ENCODE data around the gene MNDA.

The MNDA gene

GRCh38 chr1:158833264-158833663 is 2.1 kb downstream of the MNDA start:
- Histone ChIP-seq H3K23ac (ENCODE audit: low read depth, low read length, poor library complexity) (no peak overlapping the region), H3K4me1 (ENCODE audit: control insufficient read depth in 2 of 2, insufficient read depth in 1 of 2, low read depth in 1 of 2, low read length in 2 of 2) (no peaks in the 10 kb centered on the region), H3K18ac (ENCODE audit: low read length) (no peak overlapping the region), H4K8ac (ENCODE audit: low read depth, low read length) (no peak overlapping the region), H3K36me3 (replicated peaks in 1 of 2; ENCODE audit: control insufficient read depth in 2 of 2, insufficient read depth in 2 of 2, low read length in 2 of 2) (no peaks in the 10 kb centered on the region), H3K27me3 (ENCODE audit: control insufficient read depth in 3 of 3, insufficient read depth in 3 of 3, low read depth in 1 of 3, low read length in 3 of 3) (no peaks in the 10 kb centered on the region), H2AK5ac (ENCODE audit: low read depth, low read length) (no peak overlapping the region), H3K4ac (ENCODE audit: low read length) (no peak overlapping the region), H2BK120ac (ENCODE audit: low read depth, low read length) (no peak overlapping the region), H4K91ac (ENCODE audit: low read depth, low read length, poor library complexity) (no peak overlapping the region), H2BK12ac (ENCODE audit: low read length) (no peak overlapping the region), H3K14ac (ENCODE audit: low read length) (no peak overlapping the region), H3K27ac (replicated peaks; ENCODE audit: low read length) (no peak overlapping the region), H2BK5ac (ENCODE audit: low read length) (no peak overlapping the region), H3K4me3 (ENCODE audit: low read length in 2 of 2) (no peak overlapping the region), H2AFZ (ENCODE audit: low read length) (no peak overlapping the region), H3K79me1 (ENCODE audit: low read depth, low read length) (no peaks in the 10 kb centered on the region), H3K9ac (ENCODE audit: low read depth, low read length, poor library complexity) (no peak overlapping the region), H3K9me3 (replicated peaks in 1 of 2; ENCODE audit: control insufficient read depth in 2 of 2, insufficient read depth in 1 of 2, low read depth in 1 of 2, low read length in 2 of 2) (peaks cover 0 to 2% of the 10 kb centered on the region in 2 donors), H3K4me2 (ENCODE audit: insufficient read depth, low read length, poor library complexity, severe bottlenecking) (no peak overlapping the region), H2BK15ac (ENCODE audit: low read length) (no peak overlapping the region)
- DNase-seq (ENCODE audit: low spot score), result no peak
- WGBS, 2 donors (ENCODE audit: extremely low coverage in 2 of 2, insufficient read length in 2 of 2, insufficient replicate concordance in 1 of 2), result 100% methylated on average over 1 of the region's 3 CpGs; no CpG with 5 or more reads in 1 of the 2 donors

- H2BK120ac ChIP-seq (ENCODE audit: low read depth, low read length), result no peak overlapping the region
- no peaks in the 10 kb centered on the region for H3K27me3 ChIP-seq (ENCODE audit: control insufficient read depth in 3 of 3, insufficient read depth in 3 of 3, low read depth in 1 of 3, low read length in 3 of 3)
- H4K91ac ChIP-seq (ENCODE audit: low read depth, low read length, poor library complexity), result no peak overlapping the region
- no peak overlapping the region for H3K27ac ChIP-seq (replicated peaks; ENCODE audit: low read length)
- WGBS, 2 donors (ENCODE audit: extremely low coverage in 2 of 2, insufficient read length in 2 of 2, insufficient replicate concordance in 1 of 2), result no CpG with 5 or more reads among the region's 4 CpGs
- H3K79me1 ChIP-seq (ENCODE audit: low read depth, low read length), result no peaks in the 10 kb centered on the region
- H3K9ac ChIP-seq (ENCODE audit: low read depth, low read length, poor library complexity), result no peak overlapping the region
- peaks cover 0 to 4% of the 10 kb centered on the region in 2 donors for H3K9me3 ChIP-seq (replicated peaks in 1 of 2; ENCODE audit: control insufficient read depth in 2 of 2, insufficient read depth in 1 of 2, low read depth in 1 of 2, low read length in 2 of 2)
- H4K8ac ChIP-seq (ENCODE audit: low read depth, low read length), result no peak overlapping the region
- no peak overlapping the region for H2BK12ac ChIP-seq (ENCODE audit: low read length)
- H3K18ac ChIP-seq (ENCODE audit: low read length), result no peak overlapping the region
- H3K23ac ChIP-seq (ENCODE audit: low read depth, low read length, poor library complexity), result no peak overlapping the region
- no peaks in the 10 kb centered on the region for H3K4me1 ChIP-seq (ENCODE audit: control insufficient read depth in 2 of 2, insufficient read depth in 1 of 2, low read depth in 1 of 2, low read length in 2 of 2)
- H3K4me2 ChIP-seq (ENCODE audit: insufficient read depth, low read length, poor library complexity, severe bottlenecking), result no peak overlapping the region
- H3K4ac ChIP-seq (ENCODE audit: low read length), result no peak overlapping the region
- no peak overlapping the region for H2BK15ac ChIP-seq (ENCODE audit: low read length)
- no peak overlapping the region for H2AK5ac ChIP-seq (ENCODE audit: low read depth, low read length)
- no peaks in the 10 kb centered on the region for H3K36me3 ChIP-seq (replicated peaks in 1 of 2; ENCODE audit: control insufficient read depth in 2 of 2, insufficient read depth in 2 of 2, low read length in 2 of 2)
- no peak overlapping the region for H3K14ac ChIP-seq (ENCODE audit: low read length)
- no peak overlapping the region for H3K4me3 ChIP-seq (ENCODE audit: low read length in 2 of 2)
- no peak overlapping the region for H2AFZ ChIP-seq (ENCODE audit: low read length)
- no peak overlapping the region for H2BK5ac ChIP-seq (ENCODE audit: low read length)
- no peak for DNase-seq (ENCODE audit: low spot score)
Measured at GRCh38 chr1:158836038-158836437, 4.9 kb downstream of the MNDA start.

- Histone ChIP-seq H3K79me1 (ENCODE audit: low read depth, low read length) (no peaks in the 10 kb centered on the region), H2AK5ac (ENCODE audit: low read depth, low read length) (no peak overlapping the region), H2BK120ac (ENCODE audit: low read depth, low read length) (no peak overlapping the region), H2BK15ac (ENCODE audit: low read length) (no peak overlapping the region), H3K23ac (ENCODE audit: low read depth, low read length, poor library complexity) (no peak overlapping the region), H3K9ac (ENCODE audit: low read depth, low read length, poor library complexity) (no peak overlapping the region), H3K18ac (ENCODE audit: low read length) (no peak overlapping the region), H3K9me3 (replicated peaks in 1 of 2; ENCODE audit: control insufficient read depth in 2 of 2, insufficient read depth in 1 of 2, low read depth in 1 of 2, low read length in 2 of 2) (peaks cover 0 to 4% of the 10 kb centered on the region in 2 donors), H3K4me3 (ENCODE audit: low read length in 2 of 2) (no peak overlapping the region), H3K4me2 (ENCODE audit: insufficient read depth, low read length, poor library complexity, severe bottlenecking) (no peak overlapping the region), H3K27me3 (ENCODE audit: control insufficient read depth in 3 of 3, insufficient read depth in 3 of 3, low read depth in 1 of 3, low read length in 3 of 3) (no peaks in the 10 kb centered on the region), H4K8ac (ENCODE audit: low read depth, low read length) (no peak overlapping the region), H3K4ac (ENCODE audit: low read length) (no peak overlapping the region), H3K36me3 (replicated peaks in 1 of 2; ENCODE audit: control insufficient read depth in 2 of 2, insufficient read depth in 2 of 2, low read length in 2 of 2) (no peaks in the 10 kb centered on the region), H2BK12ac (ENCODE audit: low read length) (no peak overlapping the region), H3K27ac (replicated peaks; ENCODE audit: low read length) (no peak overlapping the region), H2BK5ac (ENCODE audit: low read length) (no peak overlapping the region), H4K91ac (ENCODE audit: low read depth, low read length, poor library complexity) (no peak overlapping the region), H3K4me1 (ENCODE audit: control insufficient read depth in 2 of 2, insufficient read depth in 1 of 2, low read depth in 1 of 2, low read length in 2 of 2) (no peaks in the 10 kb centered on the region), H3K14ac (ENCODE audit: low read length) (no peak overlapping the region), H2AFZ (ENCODE audit: low read length) (no peak overlapping the region)
- no peak for DNase-seq (ENCODE audit: low spot score)
Measured at GRCh38 chr1:158838660-158839059, 7.5 kb downstream of the MNDA start.

GRCh38 chr1:158839566-158839965 is 8.4 kb downstream of the MNDA start:
- H2BK15ac ChIP-seq (ENCODE audit: low read length), result no peak overlapping the region
- no peaks in the 10 kb centered on the region for H3K27me3 ChIP-seq (ENCODE audit: control insufficient read depth in 3 of 3, insufficient read depth in 3 of 3, low read depth in 1 of 3, low read length in 3 of 3)
- H2BK12ac ChIP-seq (ENCODE audit: low read length), result no peak overlapping the region
- no peak overlapping the region for H4K91ac ChIP-seq (ENCODE audit: low read depth, low read length, poor library complexity)
- WGBS, 2 donors (ENCODE audit: extremely low coverage in 2 of 2, insufficient read length in 2 of 2, insufficient replicate concordance in 1 of 2), result no CpG with 5 or more reads among the region's 2 CpGs
- no peak for DNase-seq (ENCODE audit: low spot score)
- no peaks in the 10 kb centered on the region for H3K79me1 ChIP-seq (ENCODE audit: low read depth, low read length)
- no peak overlapping the region for H3K14ac ChIP-seq (ENCODE audit: low read length)
- H2BK120ac ChIP-seq (ENCODE audit: low read depth, low read length), result no peak overlapping the region
- peaks cover 0 to 4% of the 10 kb centered on the region in 2 donors for H3K9me3 ChIP-seq (replicated peaks in 1 of 2; ENCODE audit: control insufficient read depth in 2 of 2, insufficient read depth in 1 of 2, low read depth in 1 of 2, low read length in 2 of 2)
- H3K9ac ChIP-seq (ENCODE audit: low read depth, low read length, poor library complexity), result no peak overlapping the region
- H2BK5ac ChIP-seq (ENCODE audit: low read length), result no peak overlapping the region
- H3K4me2 ChIP-seq (ENCODE audit: insufficient read depth, low read length, poor library complexity, severe bottlenecking), result no peak overlapping the region
- no peak overlapping the region for H3K23ac ChIP-seq (ENCODE audit: low read depth, low read length, poor library complexity)
- no peak overlapping the region for H3K27ac ChIP-seq (replicated peaks; ENCODE audit: low read length)
- no peak overlapping the region for H2AK5ac ChIP-seq (ENCODE audit: low read depth, low read length)
- no peak overlapping the region for H2AFZ ChIP-seq (ENCODE audit: low read length)
- no peak overlapping the region for H3K4me3 ChIP-seq (ENCODE audit: low read length in 2 of 2)
- no peaks in the 10 kb centered on the region for H3K4me1 ChIP-seq (ENCODE audit: control insufficient read depth in 2 of 2, insufficient read depth in 1 of 2, low read depth in 1 of 2, low read length in 2 of 2)
- no peaks in the 10 kb centered on the region for H3K36me3 ChIP-seq (replicated peaks in 1 of 2; ENCODE audit: control insufficient read depth in 2 of 2, insufficient read depth in 2 of 2, low read length in 2 of 2)
- H3K4ac ChIP-seq (ENCODE audit: low read length), result no peak overlapping the region
- H4K8ac ChIP-seq (ENCODE audit: low read depth, low read length), result no peak overlapping the region
- no peak overlapping the region for H3K18ac ChIP-seq (ENCODE audit: low read length)

All from neuronal stem cell (in vitro differentiated cells).